Measurements from ENCODE around the gene TRIM10.

DNA sequence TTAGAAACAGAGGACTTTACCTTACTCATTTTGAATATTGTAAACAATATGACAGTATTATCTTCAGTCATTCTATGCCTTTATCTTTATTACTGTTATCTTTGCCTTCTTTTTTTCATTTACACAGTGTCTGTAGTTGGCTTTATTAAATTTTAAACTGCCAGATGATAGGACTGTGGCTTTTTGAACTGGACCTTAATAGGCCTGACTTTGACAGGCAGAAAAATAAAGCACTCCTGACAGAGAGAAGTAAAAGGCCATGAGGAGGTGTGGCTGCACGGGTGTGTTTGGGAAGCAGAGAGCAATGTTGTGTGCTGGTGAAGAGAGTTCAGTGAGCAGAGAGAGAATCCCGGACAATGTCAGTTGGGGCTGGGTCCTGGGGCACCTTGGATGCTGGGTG lies 17.2 kb downstream of the TRIM10 start:
- no peak for TF ChIP-seq EZH2phosphoT487 (IDR thresholded peaks at IDR 0.05; ENCODE audit: borderline replicate concordance)
- TF ChIP-seq, protein P1, sequence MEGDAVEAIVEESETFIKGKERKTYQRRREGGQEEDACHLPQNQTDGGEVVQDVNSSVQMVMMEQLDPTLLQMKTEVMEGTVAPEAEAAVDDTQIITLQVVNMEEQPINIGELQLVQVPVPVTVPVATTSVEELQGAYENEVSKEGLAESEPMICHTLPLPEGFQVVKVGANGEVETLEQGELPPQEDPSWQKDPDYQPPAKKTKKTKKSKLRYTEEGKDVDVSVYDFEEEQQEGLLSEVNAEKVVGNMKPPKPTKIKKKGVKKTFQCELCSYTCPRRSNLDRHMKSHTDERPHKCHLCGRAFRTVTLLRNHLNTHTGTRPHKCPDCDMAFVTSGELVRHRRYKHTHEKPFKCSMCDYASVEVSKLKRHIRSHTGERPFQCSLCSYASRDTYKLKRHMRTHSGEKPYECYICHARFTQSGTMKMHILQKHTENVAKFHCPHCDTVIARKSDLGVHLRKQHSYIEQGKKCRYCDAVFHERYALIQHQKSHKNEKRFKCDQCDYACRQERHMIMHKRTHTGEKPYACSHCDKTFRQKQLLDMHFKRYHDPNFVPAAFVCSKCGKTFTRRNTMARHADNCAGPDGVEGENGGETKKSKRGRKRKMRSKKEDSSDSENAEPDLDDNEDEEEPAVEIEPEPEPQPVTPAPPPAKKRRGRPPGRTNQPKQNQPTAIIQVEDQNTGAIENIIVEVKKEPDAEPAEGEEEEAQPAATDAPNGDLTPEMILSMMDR (conservative IDR thresholded peaks at IDR 0.05; ENCODE audit: low read length) = no peak
